Measurements from ENCODE around the gene RMI1. TPM values are rescaled to one million over a fixed set of nuclear protein-coding genes. Genes with fewer than 3 reads are reported as not detected.

The RMI1 gene
- polyA plus RNA-seq, 1 donor (not counting 4 experiments of a cell fraction or from before 2014, with no cell fraction given) = 3.6 TPM

DNA sequence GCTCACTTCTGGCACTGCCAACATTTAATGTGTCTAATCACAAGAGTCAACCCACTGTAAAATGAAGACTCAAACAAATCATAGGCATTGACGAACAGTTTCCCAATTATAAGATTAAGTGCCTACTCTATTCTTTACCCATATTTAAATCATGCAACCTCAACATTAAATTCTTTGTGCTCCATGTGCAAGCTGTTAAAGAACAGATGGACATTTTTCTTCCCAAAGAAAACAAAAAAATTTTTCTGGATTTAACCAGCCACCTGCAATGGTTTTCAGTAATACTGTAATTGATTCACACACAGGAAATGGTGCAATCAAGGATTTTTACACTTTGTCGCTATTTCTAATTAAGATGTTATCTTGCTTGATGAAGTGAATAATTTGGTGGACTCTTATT lies 4.2 kb upstream of the RMI1 start:
- peaks cover 13% of the 10 kb centered on the region for H3K4me1 ChIP-seq (ENCODE audit: control insufficient read depth, extremely low read depth, insufficient read depth, low read length)
- no peak overlapping the region for H3K4me2 ChIP-seq (ENCODE audit: control insufficient read depth, extremely low read depth, insufficient read depth, low read depth, low read length)
- dilution Hi-C loops (cut with MboI; ENCODE audit: extremely low pct_ligation_motif_present, low sequenced_read_pairs) = no loop called here
- FAIRE-seq = no peak
- H4K20me1 ChIP-seq (ENCODE audit: control insufficient read depth, extremely low read depth, insufficient read depth, low read length) = peaks cover 43% of the 10 kb centered on the region
- H3K79me2 ChIP-seq (ENCODE audit: control insufficient read depth, insufficient read depth, low read length) = peaks cover 86% of the 10 kb centered on the region
- TF ChIP-seq EZH2 (IDR thresholded peaks at IDR 0.05; ENCODE audit: low read length) = no peak
- TF ChIP-seq, protein P1, sequence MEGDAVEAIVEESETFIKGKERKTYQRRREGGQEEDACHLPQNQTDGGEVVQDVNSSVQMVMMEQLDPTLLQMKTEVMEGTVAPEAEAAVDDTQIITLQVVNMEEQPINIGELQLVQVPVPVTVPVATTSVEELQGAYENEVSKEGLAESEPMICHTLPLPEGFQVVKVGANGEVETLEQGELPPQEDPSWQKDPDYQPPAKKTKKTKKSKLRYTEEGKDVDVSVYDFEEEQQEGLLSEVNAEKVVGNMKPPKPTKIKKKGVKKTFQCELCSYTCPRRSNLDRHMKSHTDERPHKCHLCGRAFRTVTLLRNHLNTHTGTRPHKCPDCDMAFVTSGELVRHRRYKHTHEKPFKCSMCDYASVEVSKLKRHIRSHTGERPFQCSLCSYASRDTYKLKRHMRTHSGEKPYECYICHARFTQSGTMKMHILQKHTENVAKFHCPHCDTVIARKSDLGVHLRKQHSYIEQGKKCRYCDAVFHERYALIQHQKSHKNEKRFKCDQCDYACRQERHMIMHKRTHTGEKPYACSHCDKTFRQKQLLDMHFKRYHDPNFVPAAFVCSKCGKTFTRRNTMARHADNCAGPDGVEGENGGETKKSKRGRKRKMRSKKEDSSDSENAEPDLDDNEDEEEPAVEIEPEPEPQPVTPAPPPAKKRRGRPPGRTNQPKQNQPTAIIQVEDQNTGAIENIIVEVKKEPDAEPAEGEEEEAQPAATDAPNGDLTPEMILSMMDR (optimal IDR thresholded peaks at IDR 0.05 in 1 of 3, IDR thresholded peaks at IDR 0.05 in 1 of 3, conservative IDR thresholded peaks at IDR 0.05 in 1 of 3; ENCODE audit: extremely low read depth in 1 of 3, insufficient read depth in 2 of 3, low read length in 3 of 3) = no peak
- H3K9ac ChIP-seq (ENCODE audit: control insufficient read depth, extremely low read depth, insufficient read depth, low read length) = no peak overlapping the region
- DNase-seq (ENCODE audit: low read depth, low spot score) = no peak
- H3K36me3 ChIP-seq (ENCODE audit: control insufficient read depth in 2 of 2, extremely low read depth in 1 of 2, insufficient read depth in 2 of 2, low read length in 2 of 2) = peaks cover 24 to 47% of the 10 kb centered on the region in 2 experiments
- no peaks in the 10 kb centered on the region for H3K9me1 ChIP-seq (ENCODE audit: control insufficient read depth, extremely low read depth, insufficient read depth, low read length)
- H3K27ac ChIP-seq (ENCODE audit: control insufficient read depth, insufficient read depth, low read length) = no peak overlapping the region
- H3K9me3 ChIP-seq (ENCODE audit: control insufficient read depth, low read depth, low read length) = no peaks in the 10 kb centered on the region
- no peaks in the 10 kb centered on the region for H3K27me3 ChIP-seq (ENCODE audit: control insufficient read depth, extremely low read depth, insufficient read depth, low read length)
- no peak overlapping the region for H3K4me3 ChIP-seq (ENCODE audit: control insufficient read depth in 2 of 3, extremely low read depth in 1 of 3, insufficient read depth in 2 of 3, low read depth in 1 of 3, low read length in 3 of 3)
- H2AFZ ChIP-seq (ENCODE audit: control insufficient read depth, low read length) = no peak overlapping the region

DNA sequence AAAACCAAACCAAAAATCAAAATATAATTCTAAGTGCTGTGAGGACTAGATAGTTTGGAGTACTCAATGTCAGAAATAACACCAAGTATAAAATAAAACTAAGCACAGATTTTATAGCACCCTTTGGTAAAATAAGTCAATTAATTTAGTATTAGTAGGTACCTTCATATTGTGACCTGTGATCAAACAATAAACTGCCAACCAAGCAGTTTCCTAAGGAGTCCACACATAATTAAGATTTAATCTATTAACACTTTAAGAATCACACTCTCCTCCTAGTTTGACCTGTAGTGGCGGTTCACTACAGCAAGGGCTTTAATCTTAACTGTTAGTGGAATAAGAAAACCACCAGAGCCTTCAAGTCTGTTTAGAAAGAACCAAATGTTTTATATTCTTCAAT lies 3.4 kb upstream of the RMI1 start:
- H4K20me1 ChIP-seq (ENCODE audit: control insufficient read depth, extremely low read depth, insufficient read depth, low read length) = peaks cover 35% of the 10 kb centered on the region
- peaks cover 85% of the 10 kb centered on the region for H3K79me2 ChIP-seq (ENCODE audit: control insufficient read depth, insufficient read depth, low read length)
- dilution Hi-C loops (cut with MboI; ENCODE audit: extremely low pct_ligation_motif_present, low sequenced_read_pairs) = no loop called here
- H3K27ac ChIP-seq (ENCODE audit: control insufficient read depth, insufficient read depth, low read length) = no peak overlapping the region
- no peak overlapping the region for H2AFZ ChIP-seq (ENCODE audit: control insufficient read depth, low read length)
- H3K4me2 ChIP-seq (ENCODE audit: control insufficient read depth, extremely low read depth, insufficient read depth, low read depth, low read length) = peak overlapping the region; percentile 60
- FAIRE-seq = no peak
- H3K4me1 ChIP-seq (ENCODE audit: control insufficient read depth, extremely low read depth, insufficient read depth, low read length) = peaks cover 19% of the 10 kb centered on the region
- H3K27me3 ChIP-seq (ENCODE audit: control insufficient read depth, extremely low read depth, insufficient read depth, low read length) = no peaks in the 10 kb centered on the region
- TF ChIP-seq EZH2 (IDR thresholded peaks at IDR 0.05; ENCODE audit: low read length) = no peak
- TF ChIP-seq, protein P1 (optimal IDR thresholded peaks at IDR 0.05 in 1 of 3, IDR thresholded peaks at IDR 0.05 in 1 of 3, conservative IDR thresholded peaks at IDR 0.05 in 1 of 3; ENCODE audit: extremely low read depth in 1 of 3, insufficient read depth in 2 of 3, low read length in 3 of 3) = no peak
- peak overlapping the region; percentile 99 for H3K9ac ChIP-seq (ENCODE audit: control insufficient read depth, extremely low read depth, insufficient read depth, low read length)
- no peaks in the 10 kb centered on the region for H3K9me3 ChIP-seq (ENCODE audit: control insufficient read depth, low read depth, low read length)
- no peaks in the 10 kb centered on the region for H3K9me1 ChIP-seq (ENCODE audit: control insufficient read depth, extremely low read depth, insufficient read depth, low read length)
- no peak for DNase-seq (ENCODE audit: low read depth, low spot score)
- peaks cover 22 to 39% of the 10 kb centered on the region in 2 experiments for H3K36me3 ChIP-seq (ENCODE audit: control insufficient read depth in 2 of 2, extremely low read depth in 1 of 2, insufficient read depth in 2 of 2, low read length in 2 of 2)
- peak overlapping the region in 2 of 3 experiments; percentile 65 to 95 for H3K4me3 ChIP-seq (ENCODE audit: control insufficient read depth in 2 of 3, extremely low read depth in 1 of 3, insufficient read depth in 2 of 3, low read depth in 1 of 3, low read length in 3 of 3)

Data from keratinocyte (primary cell).